Measurements from ENCODE around the gene RIOX2. TPM values are rescaled to one million over a fixed set of nuclear protein-coding genes. Genes with fewer than 3 reads are reported as not detected.

Gene RIOX2
- polyA plus RNA-seq, 1 donor (not counting 4 experiments of a cell fraction or from before 2014, with no cell fraction given): 45.2 TPM

GRCh38 chr3:97958396-97958795, 13.8 kb downstream of the RIOX2 start:
- DNase-seq (ENCODE audit: low read depth, low spot score): no peak
- peaks cover 22% of the 10 kb centered on the region for H3K79me2 ChIP-seq (ENCODE audit: control insufficient read depth, insufficient read depth, low read length)
- H3K9ac ChIP-seq (ENCODE audit: control insufficient read depth, extremely low read depth, insufficient read depth, low read length): no peak overlapping the region
- FAIRE-seq: no peak
- no peak overlapping the region for H3K27ac ChIP-seq (ENCODE audit: control insufficient read depth, insufficient read depth, low read length)
- no peaks in the 10 kb centered on the region for H3K9me1 ChIP-seq (ENCODE audit: control insufficient read depth, extremely low read depth, insufficient read depth, low read length)
- H3K9me3 ChIP-seq (ENCODE audit: control insufficient read depth, low read depth, low read length): no peaks in the 10 kb centered on the region
- peaks cover 8 to 22% of the 10 kb centered on the region in 2 experiments for H3K36me3 ChIP-seq (ENCODE audit: control insufficient read depth in 2 of 2, extremely low read depth in 1 of 2, insufficient read depth in 2 of 2, low read length in 2 of 2)
- H3K4me2 ChIP-seq (ENCODE audit: control insufficient read depth, extremely low read depth, insufficient read depth, low read depth, low read length): no peak overlapping the region
- H2AFZ ChIP-seq (ENCODE audit: control insufficient read depth, low read length): no peak overlapping the region
- H3K4me3 ChIP-seq (ENCODE audit: control insufficient read depth in 2 of 3, extremely low read depth in 1 of 3, insufficient read depth in 2 of 3, low read depth in 1 of 3, low read length in 3 of 3): no peak overlapping the region
- TF ChIP-seq EZH2 (IDR thresholded peaks at IDR 0.05; ENCODE audit: low read length) (no peak), CTCF (optimal IDR thresholded peaks at IDR 0.05 in 1 of 3, IDR thresholded peaks at IDR 0.05 in 1 of 3, conservative IDR thresholded peaks at IDR 0.05 in 1 of 3; ENCODE audit: extremely low read depth in 1 of 3, insufficient read depth in 2 of 3, low read length in 3 of 3) (no peak)
- dilution Hi-C loops (cut with MboI; ENCODE audit: extremely low pct_ligation_motif_present, low sequenced_read_pairs): no loop called here
- no peaks in the 10 kb centered on the region for H3K27me3 ChIP-seq (ENCODE audit: control insufficient read depth, extremely low read depth, insufficient read depth, low read length)
- H3K4me1 ChIP-seq (ENCODE audit: control insufficient read depth, extremely low read depth, insufficient read depth, low read length): no peaks in the 10 kb centered on the region
- peaks cover 4% of the 10 kb centered on the region for H4K20me1 ChIP-seq (ENCODE audit: control insufficient read depth, extremely low read depth, insufficient read depth, low read length)

DNA sequence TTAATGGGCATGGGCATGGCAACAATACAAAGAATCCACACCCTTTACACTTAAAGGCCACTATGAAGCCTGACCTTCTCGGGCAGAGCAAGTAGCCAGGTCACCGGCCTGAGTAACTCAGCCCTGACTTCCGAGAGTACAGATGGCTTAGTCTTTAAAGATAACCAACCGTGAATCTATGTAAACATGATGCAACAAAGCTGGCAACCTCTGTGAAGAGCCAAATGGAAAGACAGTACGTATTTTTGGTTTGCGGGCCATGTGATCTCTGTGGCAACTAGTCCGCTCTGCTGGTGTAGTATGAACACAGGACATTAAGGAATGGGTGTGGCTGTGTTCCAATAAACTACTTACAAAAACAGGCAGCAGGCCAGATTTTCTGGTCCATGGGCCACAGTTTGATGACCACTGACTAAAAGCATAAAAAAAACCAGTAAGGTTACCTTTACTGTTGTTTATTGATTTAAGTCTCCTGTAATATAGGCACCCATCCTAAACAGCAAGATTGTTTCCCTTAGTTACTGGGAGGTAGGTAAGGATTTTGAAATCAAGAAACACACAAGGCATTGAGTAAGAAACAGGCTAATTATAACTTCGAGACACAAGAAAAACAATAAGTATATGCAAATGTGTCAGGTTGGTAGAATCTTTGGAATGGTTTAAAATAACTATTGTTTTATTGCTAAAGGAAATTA, 14.5 kb downstream of the RIOX2 start:
- Histone ChIP-seq H2AFZ (ENCODE audit: control insufficient read depth, low read length) (no peak overlapping the region), H3K27me3 (ENCODE audit: control insufficient read depth, extremely low read depth, insufficient read depth, low read length) (no peaks in the 10 kb centered on the region), H3K4me1 (ENCODE audit: control insufficient read depth, extremely low read depth, insufficient read depth, low read length) (no peaks in the 10 kb centered on the region), H4K20me1 (ENCODE audit: control insufficient read depth, extremely low read depth, insufficient read depth, low read length) (peaks cover 4% of the 10 kb centered on the region), H3K36me3 (ENCODE audit: control insufficient read depth in 2 of 2, extremely low read depth in 1 of 2, insufficient read depth in 2 of 2, low read length in 2 of 2) (peaks cover 8 to 22% of the 10 kb centered on the region in 2 experiments), H3K9me1 (ENCODE audit: control insufficient read depth, extremely low read depth, insufficient read depth, low read length) (no peaks in the 10 kb centered on the region), H3K9me3 (ENCODE audit: control insufficient read depth, low read depth, low read length) (no peaks in the 10 kb centered on the region), H3K9ac (ENCODE audit: control insufficient read depth, extremely low read depth, insufficient read depth, low read length) (no peak overlapping the region), H3K4me2 (ENCODE audit: control insufficient read depth, extremely low read depth, insufficient read depth, low read depth, low read length) (no peak overlapping the region), H3K4me3 (ENCODE audit: control insufficient read depth in 2 of 3, extremely low read depth in 1 of 3, insufficient read depth in 2 of 3, low read depth in 1 of 3, low read length in 3 of 3) (no peak overlapping the region), H3K79me2 (ENCODE audit: control insufficient read depth, insufficient read depth, low read length) (peaks cover 19% of the 10 kb centered on the region), H3K27ac (ENCODE audit: control insufficient read depth, insufficient read depth, low read length) (no peak overlapping the region)
- TF ChIP-seq CTCF (optimal IDR thresholded peaks at IDR 0.05 in 1 of 3, IDR thresholded peaks at IDR 0.05 in 1 of 3, conservative IDR thresholded peaks at IDR 0.05 in 1 of 3; ENCODE audit: extremely low read depth in 1 of 3, insufficient read depth in 2 of 3, low read length in 3 of 3) (no peak), EZH2 (IDR thresholded peaks at IDR 0.05; ENCODE audit: low read length) (no peak)
- DNase-seq (ENCODE audit: low read depth, low spot score): no peak
- dilution Hi-C loops (cut with MboI; ENCODE audit: extremely low pct_ligation_motif_present, low sequenced_read_pairs): no loop called here
- no peak for FAIRE-seq
